GM12878 (cell line): ENCODE results near the gene NDOR1. TPM values are rescaled to one million over a fixed set of nuclear protein-coding genes. Genes with fewer than 3 reads are reported as not detected.

Source experiments
- ASH2L ChIP-seq: fragments of 300-600, 200-600 bp; sonication (generic); IDR thresholded peaks from 2 replicates; pipeline ENCODE4 v1.6.1; 2017; ENCODE audit warnings: low read depth, mild to moderate bottlenecking, borderline replicate concordance
- CBFB ChIP-seq: IDR thresholded peaks from 2 replicates; pipeline ENCODE4 v1.6.1; 2016; ENCODE audit warnings: antibody characterized with exemption, low read depth
- CHD1 ChIP-seq: IDR thresholded peaks from 2 replicates; pipeline ENCODE4 v1.6.1; 2012; ENCODE audit warnings: low read depth, low read length, improper control_type of control experiment
- CHD4 ChIP-seq: fragments of 200-600 bp; sonication (generic); IDR thresholded peaks from 2 replicates; pipeline ENCODE4 v1.6.1; 2016; ENCODE audit warnings: mild to moderate bottlenecking
- CREB1 ChIP-seq: IDR thresholded peaks from 2 replicates; pipeline ENCODE4 v1.6.1; 2012; ENCODE audit warnings: low read depth, mild to moderate bottlenecking, inconsistent platforms
- EP300 ChIP-seq, 2 experiments: fragments of 150-350 bp in 1 of 2; IDR thresholded peaks; 2 replicates each; pipeline ENCODE4 v1.6.1; 2011 to 2012; ENCODE audit warnings: low read depth in 2 of 2, low read length in 2 of 2, borderline replicate concordance in 1 of 2, improper control_type of control experiment in 1 of 2, inconsistent platforms in 1 of 2; ENCODE audit not compliant: control insufficient read depth in 1 of 2
- ESRRA ChIP-seq: IDR thresholded peaks from 2 replicates; pipeline ENCODE4 v1.6.1; 2012; ENCODE audit warnings: mild to moderate bottlenecking, low read length, improper control_type of control experiment
- ETV6 ChIP-seq, 2 experiments: fragments of 450-650 bp in 1 of 2; IDR thresholded peaks in 1 of 2; conservative IDR thresholded peaks in 1 of 2; 2 replicates each; pipeline ENCODE4 v1.6.1; 2014; ENCODE audit warnings: antibody characterized with exemption in 1 of 2, borderline replicate concordance in 1 of 2, low read depth in 1 of 2, mild to moderate bottlenecking in 1 of 2, moderate library complexity in 1 of 2
- GATAD2B ChIP-seq: fragments of 450-650 bp; conservative IDR thresholded peaks from 2 replicates; pipeline ENCODE4 v1.6.1; 2017; ENCODE audit warnings: low read depth, mild to moderate bottlenecking, moderate library complexity
- LARP7 ChIP-seq: fragments of 450-650 bp; IDR thresholded peaks from 2 replicates; pipeline ENCODE4 v1.6.1; 2017; ENCODE audit warnings: mild to moderate bottlenecking
- MEF2A ChIP-seq: IDR thresholded peaks from 2 replicates; pipeline ENCODE4 v1.6.1; 2011; ENCODE audit warnings: low read depth, mild to moderate bottlenecking, low read length, moderate library complexity; ENCODE audit not compliant: insufficient read depth
- NFIC ChIP-seq: IDR thresholded peaks from 2 replicates; pipeline ENCODE4 v1.6.1; 2012; ENCODE audit warnings: low read depth, mild to moderate bottlenecking, inconsistent platforms, low read length, moderate library complexity
- NFYA ChIP-seq: IDR thresholded peaks from 2 replicates; pipeline ENCODE4 v1.6.1; 2011; ENCODE audit warnings: low read depth, mild to moderate bottlenecking, low read length, improper control_type of control experiment, borderline replicate concordance
- NRF1 ChIP-seq: conservative IDR thresholded peaks from 2 replicates; pipeline ENCODE4 v1.6.1; 2011; ENCODE audit warnings: mild to moderate bottlenecking, low read depth, low read length, improper control_type of control experiment
- SPI1 ChIP-seq: IDR thresholded peaks from 2 replicates; pipeline ENCODE4 v1.6.1; 2011; ENCODE audit warnings: low read depth, mild to moderate bottlenecking, low read length, moderate library complexity, borderline replicate concordance; ENCODE audit not compliant: insufficient read depth
- STAT1 ChIP-seq: fragments of 450-650 bp; conservative IDR thresholded peaks from 2 replicates; pipeline ENCODE4 v1.6.1; 2014; ENCODE audit warnings: antibody characterized with exemption, mild to moderate bottlenecking
- TARDBP ChIP-seq: IDR thresholded peaks from 2 replicates; pipeline ENCODE4 v1.6.1; 2016; ENCODE audit warnings: borderline replicate concordance
- TBL1XR1 ChIP-seq: IDR thresholded peaks from 2 replicates; pipeline ENCODE4 v1.6.1; 2012; ENCODE audit warnings: low read depth, low read length, improper control_type of control experiment
- TCF3 ChIP-seq: IDR thresholded peaks from 2 replicates; pipeline ENCODE4 v1.6.1; 2012; ENCODE audit warnings: low read depth, mild to moderate bottlenecking, low read length, borderline replicate concordance; ENCODE audit not compliant: insufficient read depth
- TCF7 ChIP-seq: IDR thresholded peaks from 2 replicates; pipeline ENCODE4 v1.6.1; 2014; ENCODE audit warnings: antibody characterized with exemption, borderline replicate concordance
- YY1 ChIP-seq: IDR thresholded peaks from 2 replicates; pipeline ENCODE4 v1.6.1; 2011; ENCODE audit warnings: low read depth, mild to moderate bottlenecking, low read length
- ZBED1 ChIP-seq: IDR thresholded peaks from 2 replicates; pipeline ENCODE4 v1.6.1; 2016; ENCODE audit warnings: borderline replicate concordance
- ZNF217 ChIP-seq: fragments of 450-650 bp; IDR thresholded peaks from 2 replicates; pipeline ENCODE4 v1.6.1; 2017; ENCODE audit warnings: antibody characterized with exemption, mild to moderate bottlenecking
- polyA plus RNA-seq, 11 experiments: library from polyadenylated mRNA; depleted of rRNA in 4 of 11; unstranded in 6 of 11; stranded (reverse) in 5 of 11; fragments of >200 nt; fragmentation: Nextera tagmentation in 4 of 11; fragmentation: Illumina TruSeq in 1 of 11; extraction: Ambion mirVana in 4 of 11; extraction: Trizol in 1 of 11; gene quantifications; 1 replicate in 1 of 11; 2 replicates in 10 of 11; pipeline versions ENCODE4 v1.2.1 to v1.2.3, GENCODE V29; 2011 to 2016; ENCODE audit warnings: inconsistent platforms in 2 of 11, missing spikeins in 2 of 11, low read depth in 1 of 11
- total RNA-seq, 4 experiments: library from RNA; depleted of rRNA in 3 of 4; stranded (reverse); fragments of >200 nt in 3 of 4; fragmentation: Illumina TruSeq in 1 of 4; extraction: Trizol in 1 of 4; gene quantifications; 2 replicates each; pipeline versions ENCODE4 v1.2.1 to v1.2.3, GENCODE V29; 2013 to 2021
- TF ChIP-seq, protein P1 (sequence below): fragments of 150-350 bp; IDR thresholded peaks from 2 replicates; pipeline ENCODE4 v1.6.1; 2014; ENCODE audit warnings: mild to moderate bottlenecking, low read depth, low read length
- TF ChIP-seq, protein P2 (sequence below): fragments of 450-650 bp; IDR thresholded peaks from 2 replicates; pipeline ENCODE4 v1.6.1; 2017; ENCODE audit warnings: borderline replicate concordance

NDOR1 gene
- total and polyA plus RNA-seq, 10 of the 15 experiments (the other 5 are each of a cell fraction or from before 2014, with no cell fraction given): 0.04 to 32.9 (median 11.1) TPM

DNA sequence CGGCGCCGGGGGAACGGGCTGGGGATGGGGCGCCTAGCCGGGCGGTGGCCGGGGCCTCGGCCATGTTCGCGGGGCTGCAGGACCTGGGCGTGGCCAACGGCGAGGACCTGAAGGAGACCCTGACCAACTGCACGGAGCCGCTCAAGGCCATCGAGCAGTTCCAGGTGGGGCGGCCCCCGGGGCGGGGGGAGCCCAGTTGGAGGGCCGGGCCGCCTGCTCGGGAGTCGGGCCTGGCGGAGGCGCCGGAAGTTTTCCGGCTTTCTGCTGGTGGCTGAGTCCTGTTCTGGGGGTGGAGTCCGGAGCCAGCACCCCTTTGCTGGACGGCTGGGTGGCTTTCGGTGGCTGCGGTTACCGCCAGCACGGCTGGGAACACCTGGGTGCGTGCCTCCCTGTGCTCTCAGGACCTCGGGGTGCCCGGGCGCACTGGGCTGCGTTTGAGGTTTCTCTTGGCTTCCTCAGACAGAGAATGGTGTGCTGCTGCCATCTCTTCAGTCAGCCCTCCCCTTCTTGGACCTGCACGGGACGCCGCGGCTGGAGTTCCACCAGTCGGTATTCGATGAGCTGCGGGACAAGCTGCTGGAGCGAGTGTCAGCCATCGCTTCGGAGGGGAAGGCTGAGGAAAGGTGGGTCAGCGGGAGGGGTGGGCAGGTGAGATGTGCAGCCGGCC, 50.1 kb downstream of the NDOR1 start (continued):
- TF ChIP-seq TCF3: 0 out of 2 replicates have a peak, but pooled peaks have one; percentile 57
- TF ChIP-seq, protein P1, sequence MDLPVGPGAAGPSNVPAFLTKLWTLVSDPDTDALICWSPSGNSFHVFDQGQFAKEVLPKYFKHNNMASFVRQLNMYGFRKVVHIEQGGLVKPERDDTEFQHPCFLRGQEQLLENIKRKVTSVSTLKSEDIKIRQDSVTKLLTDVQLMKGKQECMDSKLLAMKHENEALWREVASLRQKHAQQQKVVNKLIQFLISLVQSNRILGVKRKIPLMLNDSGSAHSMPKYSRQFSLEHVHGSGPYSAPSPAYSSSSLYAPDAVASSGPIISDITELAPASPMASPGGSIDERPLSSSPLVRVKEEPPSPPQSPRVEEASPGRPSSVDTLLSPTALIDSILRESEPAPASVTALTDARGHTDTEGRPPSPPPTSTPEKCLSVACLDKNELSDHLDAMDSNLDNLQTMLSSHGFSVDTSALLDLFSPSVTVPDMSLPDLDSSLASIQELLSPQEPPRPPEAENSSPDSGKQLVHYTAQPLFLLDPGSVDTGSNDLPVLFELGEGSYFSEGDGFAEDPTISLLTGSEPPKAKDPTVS: no peak
- no peak for TF ChIP-seq MEF2A
- TF ChIP-seq NFYA: no peak
- no peak for TF ChIP-seq CREB1
- peak; percentile 82; the same call in 1 of the 2 replicates for TF ChIP-seq ASH2L
- no peak for TF ChIP-seq TARDBP
- no peak; the same call in 1 of the 2 replicates for TF ChIP-seq ZNF217
- TF ChIP-seq YY1: peak; percentile 75
- TF ChIP-seq GATAD2B: peak; percentile 78; the same call in 1 of the 2 replicates
- TF ChIP-seq EP300 (IDR thresholded peaks at IDR 0.05; ENCODE audit: borderline replicate concordance in 1 of 2, control insufficient read depth in 1 of 2, low read depth in 2 of 2, low read length in 2 of 2): no peak
- no peak for TF ChIP-seq ZBED1
- TF ChIP-seq TBL1XR1: no peak
- TF ChIP-seq NFIC: no peak
- TF ChIP-seq CHD1: 0 out of 2 replicates have a peak, but pooled peaks have one; percentile 17
- no peak for TF ChIP-seq TCF7
- TF ChIP-seq ETV6 (conservative IDR thresholded peaks at IDR 0.05 in 1 of 2, IDR thresholded peaks at IDR 0.05 in 1 of 2; ENCODE audit: borderline replicate concordance in 1 of 2, low read depth in 1 of 2): 0 out of 4 replicates have a peak, but pooled peaks of 1 of the 2 experiments have one; percentile 38
- TF ChIP-seq SPI1: no peak
- TF ChIP-seq, protein P2, sequence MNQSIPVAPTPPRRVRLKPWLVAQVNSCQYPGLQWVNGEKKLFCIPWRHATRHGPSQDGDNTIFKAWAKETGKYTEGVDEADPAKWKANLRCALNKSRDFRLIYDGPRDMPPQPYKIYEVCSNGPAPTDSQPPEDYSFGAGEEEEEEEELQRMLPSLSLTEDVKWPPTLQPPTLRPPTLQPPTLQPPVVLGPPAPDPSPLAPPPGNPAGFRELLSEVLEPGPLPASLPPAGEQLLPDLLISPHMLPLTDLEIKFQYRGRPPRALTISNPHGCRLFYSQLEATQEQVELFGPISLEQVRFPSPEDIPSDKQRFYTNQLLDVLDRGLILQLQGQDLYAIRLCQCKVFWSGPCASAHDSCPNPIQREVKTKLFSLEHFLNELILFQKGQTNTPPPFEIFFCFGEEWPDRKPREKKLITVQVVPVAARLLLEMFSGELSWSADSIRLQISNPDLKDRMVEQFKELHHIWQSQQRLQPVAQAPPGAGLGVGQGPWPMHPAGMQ: no peak
- TF ChIP-seq ESRRA: no peak
- TF ChIP-seq NRF1: no peak
- TF ChIP-seq LARP7: peak; percentile 20; the same call in 1 of the 2 replicates
- 0 out of 2 replicates have a peak, but pooled peaks have one; percentile 14 for TF ChIP-seq CBFB
- TF ChIP-seq CHD4: no peak
- no peak for TF ChIP-seq STAT1
